H1 (cell line): ENCODE results near the gene TUBGCP3. TPM values are rescaled to one million over a fixed set of nuclear protein-coding genes. Genes with fewer than 3 reads are reported as not detected.

Source experiments
- CTCF ChIA-PET: fragments of 300-600 bp; sonication (Branson Sonifier 250); formaldehyde crosslinking; loops from one replicate; lab custom pipeline; 2021; ENCODE audit not compliant: partially characterized antibody; lab: Charles Lee
- POLR2A ChIA-PET: fragments of 300-600 bp; sonication (Branson Sonifier 250); formaldehyde crosslinking; loops from one replicate; lab custom pipeline; 2021; ENCODE audit warnings: inconsistent platforms; ENCODE audit not compliant: partially characterized antibody; lab: Charles Lee
- DNase-seq, 2 experiments: peaks; one replicate each; pipeline versions ENCODE4 v3.0.0 to v3.0.0-alpha.2; 2010 to 2022; ENCODE audit warnings: low spot score in 2 of 2, low read depth in 1 of 2, mixed read lengths in 1 of 2
- FAIRE-seq: peaks from 2 replicates; lab custom pipeline; 2011; peaks lifted over from hg19 to GRCh38; lab: Jason Lieb, UNC
- H2AFZ ChIP-seq: 2 replicates; pipeline ENCODE4 v1.8.1; 2012; ENCODE audit warnings: low read length, inconsistent platforms
- H2AK5ac ChIP-seq: 2 replicates; pipeline ENCODE4 v1.6.1; 2013; ENCODE audit warnings: low read depth, low read length
- H2BK120ac ChIP-seq: replicated peaks from 2 replicates; pipeline ENCODE3; 2013; ENCODE audit warnings: low read depth, low read length, inconsistent platforms
- H2BK12ac ChIP-seq: 2 replicates; pipeline ENCODE4 v1.6.1; 2013; ENCODE audit warnings: low read depth, low read length
- H2BK15ac ChIP-seq: 2 replicates; pipeline ENCODE4 v1.6.1; 2013; ENCODE audit warnings: low read length
- H2BK20ac ChIP-seq: 2 replicates; pipeline ENCODE4 v1.6.1; 2013; ENCODE audit warnings: low read length
- H2BK5ac ChIP-seq: 2 replicates; pipeline ENCODE4 v1.6.1; 2013; ENCODE audit warnings: low read depth, low read length
- H3K14ac ChIP-seq: 2 replicates; pipeline ENCODE4 v1.6.1; 2013; ENCODE audit warnings: inconsistent platforms; ENCODE audit not compliant: insufficient read length
- H3K18ac ChIP-seq: 2 replicates; pipeline ENCODE4 v1.6.1; 2013; ENCODE audit warnings: low read length; ENCODE audit errors: extremely low read depth
- H3K23ac ChIP-seq: 2 replicates; pipeline ENCODE4 v1.6.1; 2013; ENCODE audit warnings: inconsistent platforms; ENCODE audit not compliant: insufficient read length
- H3K23me2 ChIP-seq: 2 replicates; pipeline ENCODE4 v1.6.1; 2013; ENCODE audit warnings: low read depth, low read length
- H3K27ac ChIP-seq: 2 replicates; pipeline ENCODE4 v1.6.1; 2011; ENCODE audit warnings: low read depth, low read length, inconsistent platforms
- H3K27me3 ChIP-seq, 4 experiments: replicated peaks in 1 of 4; 1 replicate in 1 of 4; 2 replicates in 3 of 4; pipeline versions ENCODE4 v1.6.1 to v1.8.1; 2011 to 2013; ENCODE audit warnings: low read length in 3 of 4, mild to moderate bottlenecking in 3 of 4, inconsistent platforms in 2 of 4, mixed read lengths in 2 of 4, moderate library complexity in 1 of 4; ENCODE audit not compliant: control insufficient read depth in 3 of 4, insufficient read depth in 3 of 4; ENCODE audit errors: extremely low read depth in 1 of 4
- H3K36me3 ChIP-seq, 4 experiments: 2 replicates each; pipeline versions ENCODE4 v1.6.1 to v1.8.1; 2011 to 2013; ENCODE audit warnings: mild to moderate bottlenecking in 4 of 4, low read length in 3 of 4, moderate library complexity in 2 of 4, control low read depth in 1 of 4, inconsistent platforms in 1 of 4; ENCODE audit not compliant: insufficient read depth in 4 of 4, control insufficient read depth in 2 of 4
- H3K4ac ChIP-seq: replicated peaks from 2 replicates; pipeline ENCODE3; 2013; ENCODE audit warnings: low read length, low read depth, mixed read lengths, inconsistent platforms; ENCODE audit not compliant: insufficient read length
- H3K4me1 ChIP-seq, 4 experiments: replicated peaks in 1 of 4; 1 replicate in 1 of 4; 2 replicates in 3 of 4; pipeline versions ENCODE4 v1.6.1 to v1.8.1; 2011 to 2013; ENCODE audit warnings: low read length in 3 of 4, inconsistent platforms in 2 of 4, mixed read lengths in 1 of 4; ENCODE audit not compliant: insufficient read depth in 4 of 4, control insufficient read depth in 3 of 4
- H3K4me2 ChIP-seq, 2 experiments: 2 replicates each; pipeline versions ENCODE4 v1.6.1 to v1.8.1; 2011 to 2013; ENCODE audit warnings: low read depth in 2 of 2, low read length in 2 of 2, control low read depth in 1 of 2, inconsistent platforms in 1 of 2, mild to moderate bottlenecking in 1 of 2; ENCODE audit not compliant: insufficient read depth in 1 of 2
- H3K4me3 ChIP-seq, 4 experiments: fragments of 200-600, 300-600 bp in 1 of 4; sonication (generic), shearing (Covaris generic), sonication (Bioruptor Twin) in 1 of 4; 2 replicates each; pipeline versions ENCODE4 v1.5.1 to v1.8.1; 2011 to 2016; ENCODE audit warnings: low read length in 4 of 4, low read depth in 3 of 4, control low read depth in 2 of 4, inconsistent platforms in 2 of 4, mild to moderate bottlenecking in 2 of 4, mixed read lengths in 1 of 4, moderate library complexity in 1 of 4; ENCODE audit not compliant: insufficient read depth in 2 of 4; ENCODE audit errors: extremely low read depth in 1 of 4
- H3K56ac ChIP-seq: replicated peaks from 2 replicates; pipeline ENCODE3; 2013; ENCODE audit warnings: low read depth, mild to moderate bottlenecking, mixed read lengths, low read length, inconsistent platforms; ENCODE audit not compliant: insufficient read length
- H3K79me1 ChIP-seq: 2 replicates; pipeline ENCODE4 v1.6.1; 2013; ENCODE audit warnings: low read depth, low read length, control low read depth
- H3K79me2 ChIP-seq, 2 experiments: 2 replicates each; pipeline versions ENCODE4 v1.6.1 to v1.8.1; 2012 to 2013; ENCODE audit warnings: low read length in 2 of 2, mild to moderate bottlenecking in 2 of 2, inconsistent platforms in 1 of 2; ENCODE audit not compliant: insufficient read depth in 2 of 2, control insufficient read depth in 1 of 2
- H3K9ac ChIP-seq, 4 experiments: replicated peaks in 1 of 4; 1 replicate in 1 of 4; 2 replicates in 3 of 4; pipeline versions ENCODE4 v1.6.1 to v1.8.1; 2011 to 2013; ENCODE audit warnings: low read depth in 3 of 4, low read length in 3 of 4, control low read depth in 2 of 4, mild to moderate bottlenecking in 2 of 4, moderate library complexity in 2 of 4, inconsistent platforms in 1 of 4; ENCODE audit errors: extremely low read depth in 1 of 4
- H3K9me3 ChIP-seq, 2 experiments: 2 replicates each; pipeline versions ENCODE4 v1.6.1 to v1.8.1; 2012 to 2013; ENCODE audit warnings: mild to moderate bottlenecking in 2 of 2, moderate library complexity in 2 of 2, control low read depth in 1 of 2, inconsistent platforms in 1 of 2, low read depth in 1 of 2, low read length in 1 of 2, mixed read lengths in 1 of 2; ENCODE audit not compliant: insufficient read depth in 2 of 2
- H4K20me1 ChIP-seq, 2 experiments: replicated peaks in 1 of 2; 2 replicates each; pipeline versions ENCODE3 to v1.8.1; 2011 to 2013; ENCODE audit warnings: inconsistent platforms in 2 of 2, low read length in 2 of 2, mild to moderate bottlenecking in 1 of 2; ENCODE audit not compliant: insufficient read depth in 2 of 2, control insufficient read depth in 1 of 2
- H4K5ac ChIP-seq: 2 replicates; pipeline ENCODE4 v1.6.1; 2013; ENCODE audit warnings: low read length, low read depth, mixed read lengths, inconsistent platforms; ENCODE audit not compliant: insufficient read length
- H4K8ac ChIP-seq: 2 replicates; pipeline ENCODE4 v1.8.0; 2013; ENCODE audit warnings: mild to moderate bottlenecking, moderate library complexity, low read length, inconsistent platforms; ENCODE audit not compliant: insufficient read depth; ENCODE audit errors: extremely low read depth
- H4K91ac ChIP-seq: replicated peaks from 2 replicates; pipeline ENCODE3; 2013; ENCODE audit warnings: low read length, mixed read lengths, inconsistent platforms; ENCODE audit not compliant: insufficient read length
- ATF2 ChIP-seq: IDR thresholded peaks from 2 replicates; pipeline ENCODE4 v1.6.1; 2012; ENCODE audit warnings: low read length, inconsistent platforms
- CHD2 ChIP-seq: IDR thresholded peaks from 2 replicates; pipeline ENCODE4 v1.6.1; 2012; ENCODE audit warnings: low read length, improper control_type of control experiment
- E2F6 ChIP-seq: IDR thresholded peaks from 2 replicates; pipeline ENCODE4 v1.6.1; 2012; ENCODE audit warnings: inconsistent platforms
- NRF1 ChIP-seq: IDR thresholded peaks from 2 replicates; pipeline ENCODE4 v1.6.1; 2011; ENCODE audit warnings: mild to moderate bottlenecking, low read depth, low read length, improper control_type of control experiment
- SP2 ChIP-seq: IDR thresholded peaks from 2 replicates; pipeline ENCODE4 v1.6.1; 2012; ENCODE audit warnings: mild to moderate bottlenecking, low read length, inconsistent platforms
- TAF1 ChIP-seq: IDR thresholded peaks from 2 replicates; pipeline ENCODE4 v1.6.1; 2011; ENCODE audit warnings: mild to moderate bottlenecking, low read depth, low read length
- WGBS, 2 experiments: shearing (Covaris generic) in 1 of 2; methylation state at CpG; one replicate each; pipeline versions ENCODE4 v1.1.6 to v1.1.7; 2013 to 2015; ENCODE audit warnings: low lambda C conversion rate in 2 of 2, mixed read lengths in 2 of 2, inconsistent platforms in 1 of 2, low coverage in 1 of 2, missing lambda C conversion rate in 1 of 2; ENCODE audit not compliant: insufficient replicate concordance in 2 of 2, insufficient coverage in 1 of 2, insufficient read length in 1 of 2; ENCODE audit errors: extremely low coverage in 1 of 2, missing lambda C conversion rate in 1 of 2; 5-methylcytosine and 5-hydroxymethylcytosine counted together
- polyA plus RNA-seq, 7 experiments: library from polyadenylated mRNA; depleted of rRNA in 3 of 7; stranded (reverse) in 5 of 7; unstranded in 2 of 7; fragments of >200 nt in 5 of 7; fragments of 200-250 nt in 2 of 7; gene quantifications; 1 replicate in 5 of 7; 2 replicates in 1 of 7; 4 replicates in 1 of 7; pipeline versions ENCODE4 v1.2.1 to v1.2.3, GENCODE V29; 2011 to 2013; ENCODE audit warnings: missing spikeins in 2 of 7, mixed read lengths in 2 of 7
- total RNA-seq: library from RNA; stranded (reverse); fragmentation: NEBNext Ultra II Directional; extraction: Animal tissue kit (Norgen Biotek cat#: 25700); gene quantifications from 2 replicates; pipeline ENCODE4 v1.2.1, GENCODE V29; 2021

Gene TUBGCP3
- total and polyA plus RNA-seq, 2 of the 8 experiments (the other 6 are each of a cell fraction or from before 2014, with no cell fraction given) = 27.0 to 31.7 TPM

DNA sequence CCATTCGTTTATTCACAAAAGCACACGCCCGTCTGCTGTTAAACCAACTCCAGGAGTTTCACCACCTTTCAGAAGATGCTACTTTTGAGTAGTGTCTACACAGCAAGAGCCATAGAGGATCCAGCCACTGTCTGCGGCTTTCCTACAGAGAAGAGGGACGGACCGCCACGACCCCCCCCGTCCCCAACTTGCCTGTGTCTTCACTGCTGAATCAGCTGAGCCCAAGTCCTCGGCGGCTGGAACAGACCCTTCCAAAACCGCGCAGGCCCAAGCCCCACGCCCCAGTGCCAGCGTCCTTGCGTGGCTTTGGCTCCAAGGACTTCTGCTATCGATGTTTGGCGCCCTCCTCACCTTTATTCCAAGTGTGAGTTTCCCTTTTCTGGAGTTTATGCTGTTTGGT is 146.7 kb downstream of the TUBGCP3 start:
- no peak overlapping the region for H3K27ac ChIP-seq
- no peak overlapping the region for H4K5ac ChIP-seq
- no peak overlapping the region for H2BK5ac ChIP-seq
- H3K79me1 ChIP-seq = no peaks in the 10 kb centered on the region
- no peak overlapping the region for H2BK15ac ChIP-seq
- H3K36me3 ChIP-seq = no peaks in the 10 kb centered on the region
- no peak overlapping the region for H3K4ac ChIP-seq
- no peak overlapping the region for H3K14ac ChIP-seq
- no peak overlapping the region for H3K4me2 ChIP-seq
- H3K23ac ChIP-seq = no peak overlapping the region
- no peak overlapping the region for H2AFZ ChIP-seq
- CTCF ChIA-PET = interaction anchor here (0.7 to 5.2 kb wide), 2 partner anchors 92 to 381 kb away, joined by 3 to 51 read pairs; no protein-coding TSS in a partner anchor
- peaks cover 0 to 3% (median under 1%) of the 10 kb centered on the region in 4 experiments; a peak in 3 of 7 replicates for H3K27me3 ChIP-seq
- no peak overlapping the region for H2BK12ac ChIP-seq
- WGBS, 2 experiments = 88% methylated on average over 17 of the region's 17 CpGs; no CpG with 5 or more reads in 1 of the 2 experiments
- no peak for TF ChIP-seq CHD2
- no peak for TF ChIP-seq NRF1
- TF ChIP-seq SP2 = no peak
- TF ChIP-seq E2F6 = no peak
- TF ChIP-seq ATF2 = no peak
- no peak for TF ChIP-seq TAF1
- DNase-seq (no peak), FAIRE-seq (no peak)
- no peak overlapping the region for H2BK120ac ChIP-seq
- H4K8ac ChIP-seq = no peak overlapping the region
- H3K4me1 ChIP-seq = peaks cover 0 to 4% (median 1%) of the 10 kb centered on the region in 4 experiments; a peak in 2 of 7 replicates
- H3K18ac ChIP-seq = no peak overlapping the region
- no peak overlapping the region for H3K9ac ChIP-seq
- no peaks in the 10 kb centered on the region for H4K20me1 ChIP-seq
- H4K91ac ChIP-seq = no peak overlapping the region
- H2AK5ac ChIP-seq = no peak overlapping the region
- H3K9me3 ChIP-seq = peaks cover 2 to 8% of the 10 kb centered on the region in 2 experiments; a peak in 1 of 4 replicates
- no peaks in the 10 kb centered on the region for H3K23me2 ChIP-seq
- no peaks in the 10 kb centered on the region for H3K79me2 ChIP-seq
- no peak overlapping the region for H3K4me3 ChIP-seq
- H3K56ac ChIP-seq = no peak overlapping the region
- POLR2A ChIA-PET = interaction anchor here (0.7 kb wide), 1 partner anchor 65 kb away, joined by 4 read pairs; the partner anchor contains the start of gene SPACA7
- H2BK20ac ChIP-seq = no peak overlapping the region
